CD14-positive monocyte (primary cell): Measurements from ENCODE around the gene CANX. TPM values are rescaled to one million over a fixed set of nuclear protein-coding genes. Genes with fewer than 3 reads are reported as not detected.

Source experiments
- DNase-seq, 3 donors: peaks; one replicate each; pipeline ENCODE4 v3.0.0-alpha.2; 2011 to 2022
- H2AFZ ChIP-seq: 2 replicates; pipeline ENCODE4 v1.6.0; 2012; ENCODE audit warnings: mild to moderate bottlenecking, low read depth, low read length, inconsistent platforms; ENCODE audit not compliant: insufficient read depth, poor library complexity, severe bottlenecking
- H3K27ac ChIP-seq, 2 donors: 1 replicate in 1 of 2; 2 replicates in 1 of 2; pipeline ENCODE4 v1.5.1; 2012 to 2013; ENCODE audit warnings: low read length in 2 of 2, control low read depth in 1 of 2, inconsistent platforms in 1 of 2, low read depth in 1 of 2, mild to moderate bottlenecking in 1 of 2
- H3K27me3 ChIP-seq, 2 donors: one replicate each; pipeline versions ENCODE4 v1.6.0 to v1.6.1; 2011 to 2013; ENCODE audit warnings: low read length in 2 of 2; ENCODE audit not compliant: control insufficient read depth in 2 of 2, insufficient read depth in 2 of 2
- H3K36me3 ChIP-seq, 2 donors: replicated peaks in 1 of 2; 1 replicate in 1 of 2; 2 replicates in 1 of 2; pipeline versions ENCODE4 v1.5.1 to v1.6.1; 2012 to 2013; ENCODE audit warnings: low read length in 2 of 2, control low read depth in 1 of 2, inconsistent platforms in 1 of 2, mild to moderate bottlenecking in 1 of 2; ENCODE audit not compliant: insufficient read depth in 2 of 2, control insufficient read depth in 1 of 2
- H3K4me1 ChIP-seq, 2 donors: 1 replicate in 1 of 2; 2 replicates in 1 of 2; pipeline versions ENCODE4 v1.5.1 to v1.6.1; 2012 to 2013; ENCODE audit warnings: low read length in 2 of 2, control low read depth in 1 of 2, inconsistent platforms in 1 of 2, mild to moderate bottlenecking in 1 of 2, moderate library complexity in 1 of 2; ENCODE audit not compliant: insufficient read depth in 2 of 2, control insufficient read depth in 1 of 2
- H3K4me2 ChIP-seq: replicated peaks from 2 replicates; pipeline ENCODE3; 2012; ENCODE audit warnings: low read length, moderate library complexity, mild to moderate bottlenecking; ENCODE audit not compliant: poor library complexity, severe bottlenecking; ENCODE audit errors: extremely low read depth
- H3K4me3 ChIP-seq, 3 experiments: fragments of 200-600 bp in 1 of 3; sonication (generic) in 1 of 3; replicated peaks in 1 of 3; 1 replicate in 2 of 3; 2 replicates in 1 of 3; pipeline ENCODE4 v1.5.1; 2011 to 2013; ENCODE audit warnings: low read length in 3 of 3, mild to moderate bottlenecking in 3 of 3, control low read depth in 2 of 3, low read depth in 2 of 3, inconsistent platforms in 1 of 3, moderate library complexity in 1 of 3
- H3K79me2 ChIP-seq: 2 replicates; pipeline ENCODE4 v1.6.0; 2012; ENCODE audit warnings: mild to moderate bottlenecking, control low read depth, inconsistent platforms, low read length, moderate library complexity; ENCODE audit not compliant: insufficient read depth
- H3K9ac ChIP-seq: 2 replicates; pipeline ENCODE4 v1.6.0; 2017; ENCODE audit warnings: low read length, mild to moderate bottlenecking; ENCODE audit not compliant: insufficient read depth, poor library complexity, severe bottlenecking
- H3K9me3 ChIP-seq, 2 donors: replicated peaks in 1 of 2; 1 replicate in 1 of 2; 2 replicates in 1 of 2; pipeline versions ENCODE4 v1.5.1 to v1.6.1; 2012 to 2013; ENCODE audit warnings: low read length in 2 of 2, control low read depth in 1 of 2; ENCODE audit not compliant: control insufficient read depth in 1 of 2, insufficient read depth in 1 of 2
- H4K20me1 ChIP-seq: 2 replicates; pipeline ENCODE4 v1.6.0; 2012; ENCODE audit warnings: mild to moderate bottlenecking, low read length, control low read depth, moderate library complexity; ENCODE audit not compliant: insufficient read depth
- H3K27ac Mint-ChIP-seq, 7 donors: one replicate each; pipeline ENCODE4 v1.8.0; 2020; ENCODE audit warnings: mild to moderate bottlenecking in 7 of 7, mixed read lengths in 7 of 7, moderate library complexity in 6 of 7, inconsistent platforms in 2 of 7
- H3K27me3 Mint-ChIP-seq, 3 donors: one replicate each; pipeline ENCODE4 v1.8.0; 2021 to 2022; ENCODE audit warnings: low read depth in 3 of 3, mild to moderate bottlenecking in 3 of 3, mixed read lengths in 3 of 3, moderate library complexity in 3 of 3, inconsistent platforms in 1 of 3
- H3K36me3 Mint-ChIP-seq, 2 donors: one replicate each; pipeline ENCODE4 v1.8.0; 2020; ENCODE audit warnings: mixed read lengths in 2 of 2, inconsistent platforms in 1 of 2, mild to moderate bottlenecking in 1 of 2
- H3K4me1 Mint-ChIP-seq: one replicate; pipeline ENCODE4 v1.8.0; 2020; ENCODE audit warnings: mild to moderate bottlenecking, mixed read lengths
- H3K4me3 Mint-ChIP-seq, 2 donors: one replicate each; pipeline ENCODE4 v1.8.0; 2020; ENCODE audit warnings: mild to moderate bottlenecking in 2 of 2, mixed read lengths in 2 of 2, moderate library complexity in 1 of 2
- H3K9me3 Mint-ChIP-seq, 7 donors: one replicate each; pipeline ENCODE4 v1.8.0; 2020 to 2022; ENCODE audit warnings: mixed read lengths in 7 of 7, mild to moderate bottlenecking in 6 of 7, moderate library complexity in 6 of 7, inconsistent platforms in 2 of 7
- WGBS: methylation state at CpG from one replicate; pipeline ENCODE4 v1.1.5; 2013; ENCODE audit warnings: missing lambda C conversion rate; ENCODE audit not compliant: insufficient coverage; 5-methylcytosine and 5-hydroxymethylcytosine counted together
- intact Hi-C, 2 donors: fragments of 100-400 bp; cut with micrococcal nuclease; formaldehyde crosslinking; loops; one replicate each; pipeline versions ENCODE4 v1.15.0 to v1.15.1; 2023
- polyA plus RNA-seq, 3 donors: library from polyadenylated mRNA; depleted of rRNA in 1 of 3; unstranded in 2 of 3; stranded (reverse) in 1 of 3; fragments of 300-500 nt in 2 of 3; fragments of >200 nt in 1 of 3; fragmentation: Illumina TruSeq in 2 of 3; gene quantifications; 1 replicate in 2 of 3; 2 replicates in 1 of 3; pipeline ENCODE4 v1.2.3, GENCODE V29; 2012 to 2021
- TF ChIP-seq, protein P1 (sequence below): fragments of 200-600 bp; IDR thresholded peaks from one replicate; pipeline ENCODE4 v1.8.0; 2022; ENCODE audit warnings: antibody characterized with exemption, mild to moderate bottlenecking

CANX gene
- polyA plus RNA-seq, 3 donors, result 78.1 to 368 (median 259) TPM

DNA sequence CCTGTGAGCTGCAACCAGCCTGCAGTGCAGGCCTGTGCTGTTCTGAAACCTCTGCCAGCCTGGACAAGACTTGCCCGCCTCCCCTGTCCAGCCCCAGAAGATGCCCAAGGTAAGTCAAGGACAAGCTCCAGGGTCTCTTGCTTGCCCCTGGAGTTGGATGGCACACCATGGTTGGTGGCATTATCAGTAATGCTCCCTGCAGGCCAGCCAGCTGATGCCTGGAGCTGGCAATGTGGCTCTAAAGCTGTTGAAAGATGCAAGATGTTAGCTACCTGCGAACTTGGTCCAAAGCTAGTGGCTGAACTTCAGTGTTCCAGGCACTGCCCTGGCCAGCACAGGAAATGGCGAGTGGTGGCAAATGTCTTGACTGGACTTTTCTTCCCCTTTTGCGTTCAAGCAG lies 81.1 kb downstream of the CANX start:
- peak overlapping the region in 1 of 3 experiments; percentile 21 for H3K4me3 ChIP-seq
- H3K4me2 ChIP-seq, result peak overlapping the region; percentile 37
- Mint-ChIP-seq H3K4me3 (peak overlapping the region in 1 of 2 donors; percentile 36), H3K27ac (peak overlapping the region in 6 of 7 donors; percentile 14 to 61 (median 46)), H3K27me3 (peaks cover 0 to 2% (median 0%) of the 10 kb centered on the region in 3 donors), H3K9me3 (peaks cover 0 to 2% (median 0%) of the 10 kb centered on the region in 7 donors), H3K36me3 (peaks cover 14 to 43% of the 10 kb centered on the region in 2 donors), H3K4me1 (peaks cover 69% of the 10 kb centered on the region)
- no peak overlapping the region for H2AFZ ChIP-seq
- TF ChIP-seq, protein P1, sequence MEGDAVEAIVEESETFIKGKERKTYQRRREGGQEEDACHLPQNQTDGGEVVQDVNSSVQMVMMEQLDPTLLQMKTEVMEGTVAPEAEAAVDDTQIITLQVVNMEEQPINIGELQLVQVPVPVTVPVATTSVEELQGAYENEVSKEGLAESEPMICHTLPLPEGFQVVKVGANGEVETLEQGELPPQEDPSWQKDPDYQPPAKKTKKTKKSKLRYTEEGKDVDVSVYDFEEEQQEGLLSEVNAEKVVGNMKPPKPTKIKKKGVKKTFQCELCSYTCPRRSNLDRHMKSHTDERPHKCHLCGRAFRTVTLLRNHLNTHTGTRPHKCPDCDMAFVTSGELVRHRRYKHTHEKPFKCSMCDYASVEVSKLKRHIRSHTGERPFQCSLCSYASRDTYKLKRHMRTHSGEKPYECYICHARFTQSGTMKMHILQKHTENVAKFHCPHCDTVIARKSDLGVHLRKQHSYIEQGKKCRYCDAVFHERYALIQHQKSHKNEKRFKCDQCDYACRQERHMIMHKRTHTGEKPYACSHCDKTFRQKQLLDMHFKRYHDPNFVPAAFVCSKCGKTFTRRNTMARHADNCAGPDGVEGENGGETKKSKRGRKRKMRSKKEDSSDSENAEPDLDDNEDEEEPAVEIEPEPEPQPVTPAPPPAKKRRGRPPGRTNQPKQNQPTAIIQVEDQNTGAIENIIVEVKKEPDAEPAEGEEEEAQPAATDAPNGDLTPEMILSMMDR, result no peak
- H3K79me2 ChIP-seq, result peaks cover 52% of the 10 kb centered on the region
- H3K27me3 ChIP-seq, result no peaks in the 10 kb centered on the region
- peaks cover 82% of the 10 kb centered on the region for H4K20me1 ChIP-seq
- H3K4me1 ChIP-seq, result peaks cover 67 to 68% of the 10 kb centered on the region in 2 donors
- intact Hi-C loops, result loop anchor here in 1 of 2 donors (2.0 kb wide), 1 partner anchor 13 kb away; the partner anchor contains the start of gene LTC4S
- H3K36me3 ChIP-seq, result peaks cover 2 to 9% of the 10 kb centered on the region in 2 donors
- WGBS, result 61% methylated on average over 3 of the region's 4 CpGs
- peak overlapping the region in 1 of 2 donors; percentile 59 for H3K27ac ChIP-seq
- peak in 1 of 3 donors; percentile 22 for DNase-seq
- no peaks in the 10 kb centered on the region for H3K9me3 ChIP-seq
- H3K9ac ChIP-seq, result no peak overlapping the region

- peaks cover 0 to 2% (median 0%) of the 10 kb centered on the region in 3 donors for H3K27me3 Mint-ChIP-seq
- Histone ChIP-seq H2AFZ (no peak overlapping the region), H4K20me1 (peaks cover 77% of the 10 kb centered on the region), H3K79me2 (peaks cover 47% of the 10 kb centered on the region), H3K27me3 (no peaks in the 10 kb centered on the region), H3K4me1 (peaks cover 64 to 66% of the 10 kb centered on the region in 2 donors), H3K9ac (no peak overlapping the region), H3K27ac (peak overlapping the region in 1 of 2 donors; percentile 59), H3K4me3 (peak overlapping the region in 1 of 3 experiments; percentile 21), H3K36me3 (peaks cover 0 to 6% of the 10 kb centered on the region in 2 donors), H3K4me2 (peak overlapping the region; percentile 37), H3K9me3 (no peaks in the 10 kb centered on the region)
- intact Hi-C loops, result no loop called here
- DNase-seq, result peak; percentile 56 to 65 (median 57)
- 17% methylated on average over 5 of the region's 7 CpGs for WGBS
- peak overlapping the region in 6 of 7 donors; percentile 13 to 48 (median 38) for H3K27ac Mint-ChIP-seq
- H3K9me3 Mint-ChIP-seq, result peaks cover 0 to 2% (median 0%) of the 10 kb centered on the region in 7 donors
- H3K4me3 Mint-ChIP-seq, result peak overlapping the region; percentile 10 to 36
- H3K36me3 Mint-ChIP-seq, result peaks cover 14 to 38% of the 10 kb centered on the region in 2 donors
- H3K4me1 Mint-ChIP-seq, result peaks cover 69% of the 10 kb centered on the region
- TF ChIP-seq, protein P1, result no peak
Observed at GRCh38 chr5:179780362-179780761, 81.6 kb downstream of the CANX start.

Other genes with a start within 250 kb of the CANX start
- gene RUFY1, start 148.4 kb upstream of the CANX start, polyA plus RNA-seq, result 10 to 100 TPM; 26.9 to 29.3 (median 28.8) TPM
- gene HNRNPH1, start 75.3 kb upstream of the CANX start, polyA plus RNA-seq, result 100 to 1,000 TPM in 1 of 3 donors, 10 to 100 TPM in 2; 47.4 to 522 (median 51.9) TPM
- gene CBY3, start 17.9 kb upstream of the CANX start, polyA plus RNA-seq, result not detected
- gene MAML1, start 33.9 kb downstream of the CANX start, polyA plus RNA-seq, result 10 to 100 TPM in 1 of 3 donors, 1 to 10 TPM in 2; 2.2 to 11.0 (median 2.7) TPM
- 1 to 10 TPM in 1 of 3 donors, under 1 TPM in 2; 0.65 to 2.1 (median 0.69) TPM for gene LTC4S, start 95.0 kb downstream of the CANX start, polyA plus RNA-seq
- gene MGAT4B, start 107.9 kb downstream of the CANX start, polyA plus RNA-seq, result 100 to 1,000 TPM in 1 of 3 donors, 10 to 100 TPM in 2; 12.4 to 151 (median 14.3) TPM
- gene SQSTM1, start 121.9 kb downstream of the CANX start, polyA plus RNA-seq, result 100 to 1,000 TPM; 182 to 312 (median 275) TPM
- gene MRNIP, start 159.8 kb downstream of the CANX start, polyA plus RNA-seq, result 10 to 100 TPM in 1 of 3 donors, 1 to 10 TPM in 2; 1.2 to 23.0 (median 1.4) TPM
- gene TBC1D9B, start 208.9 kb downstream of the CANX start, polyA plus RNA-seq, result 100 to 1,000 TPM in 1 of 3 donors, 10 to 100 TPM in 2; 13.4 to 116 (median 26.3) TPM